ENCODE results near the gene IMPG2. TPM values are rescaled to one million over a fixed set of nuclear protein-coding genes. Genes with fewer than 3 reads are reported as not detected.

The IMPG2 gene
- total and polyA plus RNA-seq, 2 donors (not counting 1 experiment from before 2014, with no cell fraction given), result 0.21 to 0.44 TPM

DNA sequence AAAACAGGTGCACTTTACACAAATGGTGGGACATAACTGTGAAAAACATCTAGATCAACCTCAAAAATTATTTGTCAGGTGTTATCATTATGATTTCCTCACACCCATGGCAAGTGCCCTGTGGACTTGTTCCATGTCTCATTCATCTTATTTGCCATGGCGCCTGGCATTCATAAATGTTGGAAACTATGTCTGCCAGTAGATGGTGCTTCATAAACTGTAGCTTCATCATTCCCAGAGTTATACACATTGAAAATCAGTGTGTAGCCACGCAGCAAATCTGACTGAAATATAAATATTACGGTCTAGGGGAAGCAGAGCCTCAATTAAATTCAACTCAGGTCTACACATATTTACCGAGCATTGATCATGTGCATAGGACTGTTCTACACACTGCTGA lies 90.7 kb downstream of the IMPG2 start:
- ATAC-seq (ENCODE audit: low read depth) (no peak), DNase-seq (no peak)
- intact Hi-C loops (cut with micrococcal nuclease), result no loop called here
- H3K79me2 ChIP-seq (ENCODE audit: control insufficient read depth, insufficient read depth, low read length), result no peaks in the 10 kb centered on the region
- WGBS (ENCODE audit: insufficient coverage), result no CpG with 5 or more reads among the region's 4 CpGs
- no peaks in the 10 kb centered on the region for H4K20me1 ChIP-seq (ENCODE audit: control insufficient read depth, insufficient read depth, low read length, poor library complexity, severe bottlenecking)
- no peak for TF ChIP-seq EZH2 (IDR thresholded peaks at IDR 0.05; ENCODE audit: borderline replicate concordance, insufficient read depth, low read depth, low read length, poor library complexity, severe bottlenecking)
- TF ChIP-seq, protein P1, sequence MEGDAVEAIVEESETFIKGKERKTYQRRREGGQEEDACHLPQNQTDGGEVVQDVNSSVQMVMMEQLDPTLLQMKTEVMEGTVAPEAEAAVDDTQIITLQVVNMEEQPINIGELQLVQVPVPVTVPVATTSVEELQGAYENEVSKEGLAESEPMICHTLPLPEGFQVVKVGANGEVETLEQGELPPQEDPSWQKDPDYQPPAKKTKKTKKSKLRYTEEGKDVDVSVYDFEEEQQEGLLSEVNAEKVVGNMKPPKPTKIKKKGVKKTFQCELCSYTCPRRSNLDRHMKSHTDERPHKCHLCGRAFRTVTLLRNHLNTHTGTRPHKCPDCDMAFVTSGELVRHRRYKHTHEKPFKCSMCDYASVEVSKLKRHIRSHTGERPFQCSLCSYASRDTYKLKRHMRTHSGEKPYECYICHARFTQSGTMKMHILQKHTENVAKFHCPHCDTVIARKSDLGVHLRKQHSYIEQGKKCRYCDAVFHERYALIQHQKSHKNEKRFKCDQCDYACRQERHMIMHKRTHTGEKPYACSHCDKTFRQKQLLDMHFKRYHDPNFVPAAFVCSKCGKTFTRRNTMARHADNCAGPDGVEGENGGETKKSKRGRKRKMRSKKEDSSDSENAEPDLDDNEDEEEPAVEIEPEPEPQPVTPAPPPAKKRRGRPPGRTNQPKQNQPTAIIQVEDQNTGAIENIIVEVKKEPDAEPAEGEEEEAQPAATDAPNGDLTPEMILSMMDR (IDR thresholded peaks at IDR 0.05), result no peak
- no peak overlapping the region for H3K4me3 ChIP-seq (ENCODE audit: control extremely low read depth in 1 of 5, extremely low read depth in 1 of 5, insufficient read depth in 1 of 5, low read depth in 2 of 5, low read length in 4 of 5)
- peaks cover 7% of the 10 kb centered on the region for H3K4me1 Mint-ChIP-seq
- H3K9me3 Mint-ChIP-seq (ENCODE audit: insufficient read depth), result no peaks in the 10 kb centered on the region
- H3K4me3 Mint-ChIP-seq, result no peak overlapping the region
- no peaks in the 10 kb centered on the region for H3K27me3 Mint-ChIP-seq
- H3K9me3 ChIP-seq (ENCODE audit: control extremely low read depth in 1 of 3, control insufficient read depth in 2 of 3, insufficient read depth in 1 of 3, low read length in 2 of 3), result no peaks in the 10 kb centered on the region
- H3K9ac ChIP-seq (ENCODE audit: low read length), result no peak overlapping the region
- no peak overlapping the region for H3K4me2 ChIP-seq (replicated peaks; ENCODE audit: low read depth, low read length, poor library complexity, severe bottlenecking)
- ChIA-PET CTCF (interaction anchor here (0.5 kb wide), 1 partner anchor 1182 kb away, joined by 3 read pairs; no protein-coding TSS in a partner anchor), POLR2A (no interaction called here)
- H3K27ac ChIP-seq (ENCODE audit: low read length in 2 of 2), result no peak overlapping the region
- no peak overlapping the region for H3K27ac Mint-ChIP-seq
- H3K36me3 ChIP-seq (replicated peaks in 1 of 2; ENCODE audit: control extremely low read depth in 1 of 2, control insufficient read depth in 1 of 2, extremely low read depth in 1 of 2, insufficient read depth in 2 of 2, low read length in 1 of 2), result no peaks in the 10 kb centered on the region
- H3K27me3 ChIP-seq (replicated peaks in 1 of 4; ENCODE audit: control extremely low read depth in 1 of 4, control insufficient read depth in 3 of 4, insufficient read depth in 4 of 4, low read length in 3 of 4), result no peaks in the 10 kb centered on the region
- H3K4me1 ChIP-seq (ENCODE audit: control insufficient read depth in 2 of 2, insufficient read depth in 2 of 2, low read length in 2 of 2), result no peaks in the 10 kb centered on the region
- H2AFZ ChIP-seq (ENCODE audit: insufficient read depth, low read depth, low read length, poor library complexity, severe bottlenecking), result no peak overlapping the region

DNA sequence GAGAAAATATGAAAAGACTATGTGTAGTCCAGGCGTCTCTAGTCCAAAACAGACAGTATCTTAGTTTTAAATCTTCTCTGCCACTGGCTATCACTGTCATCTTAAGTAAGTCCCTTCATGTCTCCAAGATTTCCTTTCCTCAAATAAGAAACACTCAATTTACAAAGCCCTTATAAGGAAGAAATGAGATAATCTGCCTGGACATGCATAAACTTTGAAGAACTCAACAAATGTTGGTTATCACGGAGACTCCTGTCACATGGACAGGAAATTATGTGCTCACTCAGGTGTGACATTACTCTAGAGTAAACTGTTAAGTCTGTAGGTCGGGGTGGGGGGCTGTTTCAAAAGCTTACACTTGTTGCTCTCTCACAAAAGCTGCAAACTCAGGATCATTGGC lies 91.9 kb downstream of the IMPG2 start:
- Histone ChIP-seq H3K27ac (ENCODE audit: low read length in 2 of 2) (no peak overlapping the region), H3K36me3 (replicated peaks in 1 of 2; ENCODE audit: control extremely low read depth in 1 of 2, control insufficient read depth in 1 of 2, extremely low read depth in 1 of 2, insufficient read depth in 2 of 2, low read length in 1 of 2) (no peaks in the 10 kb centered on the region), H3K9ac (ENCODE audit: low read length) (no peak overlapping the region), H2AFZ (ENCODE audit: insufficient read depth, low read depth, low read length, poor library complexity, severe bottlenecking) (no peak overlapping the region), H3K9me3 (ENCODE audit: control extremely low read depth in 1 of 3, control insufficient read depth in 2 of 3, insufficient read depth in 1 of 3, low read length in 2 of 3) (no peaks in the 10 kb centered on the region), H4K20me1 (ENCODE audit: control insufficient read depth, insufficient read depth, low read length, poor library complexity, severe bottlenecking) (no peaks in the 10 kb centered on the region), H3K4me1 (ENCODE audit: control insufficient read depth in 2 of 2, insufficient read depth in 2 of 2, low read length in 2 of 2) (no peaks in the 10 kb centered on the region), H3K4me3 (ENCODE audit: control extremely low read depth in 1 of 5, extremely low read depth in 1 of 5, insufficient read depth in 1 of 5, low read depth in 2 of 5, low read length in 4 of 5) (no peak overlapping the region), H3K27me3 (replicated peaks in 1 of 4; ENCODE audit: control extremely low read depth in 1 of 4, control insufficient read depth in 3 of 4, insufficient read depth in 4 of 4, low read length in 3 of 4) (no peaks in the 10 kb centered on the region), H3K4me2 (replicated peaks; ENCODE audit: low read depth, low read length, poor library complexity, severe bottlenecking) (no peak overlapping the region), H3K79me2 (ENCODE audit: control insufficient read depth, insufficient read depth, low read length) (no peaks in the 10 kb centered on the region)
- Mint-ChIP-seq H3K9me3 (ENCODE audit: insufficient read depth) (no peaks in the 10 kb centered on the region), H3K4me1 (peaks cover 7% of the 10 kb centered on the region), H3K4me3 (no peak overlapping the region), H3K27me3 (no peaks in the 10 kb centered on the region), H3K27ac (no peak overlapping the region)
- TF ChIP-seq, protein P1 (IDR thresholded peaks at IDR 0.05), result no peak
- TF ChIP-seq EZH2 (IDR thresholded peaks at IDR 0.05; ENCODE audit: borderline replicate concordance, insufficient read depth, low read depth, low read length, poor library complexity, severe bottlenecking), result no peak
- no peak for ATAC-seq (ENCODE audit: low read depth)
- intact Hi-C loops (cut with micrococcal nuclease), result no loop called here
- ChIA-PET CTCF (no interaction called here), POLR2A (no interaction called here)
- no peak for DNase-seq
- WGBS (ENCODE audit: insufficient coverage), result no CpG with 5 or more reads among the region's 3 CpGs
